A549 (cell line): ENCODE data around the gene LMF1.

Experiments used
- CTCF ChIP-seq: fragments of >200 bp; sonication (Bioruptor Twin); formaldehyde crosslinking; IDR thresholded peaks from 3 replicates; pipeline ENCODE4 v1.5.1; 2016
- MAFK ChIP-seq: fragments of 450-650 bp; IDR thresholded peaks from 2 replicates; pipeline ENCODE4 v1.6.1; 2014; ENCODE audit not compliant: partially characterized antibody

- TF ChIP-seq MAFK (no peak), CTCF (no peak)
Measured at GRCh38 chr16:872436-873242, 98.1 kb downstream of the LMF1 start.
